HFF-Myc (cell line): ENCODE results near the gene AMZ1.
"Not testable (repeated sequence)": the region's sequence is repeated elsewhere in the genome, so short reads cannot be mapped to it uniquely, and the experiment has no call there.

ENCODE experiments used
- DNase-seq: peaks from one replicate; pipeline ENCODE4 v3.0.0-alpha.2; 2011; ENCODE audit warnings: low read depth; ENCODE audit errors: extremely low read depth
- H3K4me3 ChIP-seq: replicated peaks from 2 replicates; pipeline ENCODE4 v1.5.1; 2011; ENCODE audit warnings: low read depth, mild to moderate bottlenecking, control low read depth, low read length
- CTCF ChIP-seq: IDR thresholded peaks from 2 replicates; pipeline ENCODE4 v1.5.1; 2012; ENCODE audit warnings: mild to moderate bottlenecking, low read depth, low read length, control low read depth; ENCODE audit errors: missing control alignments

The AMZ1 gene

DNA sequence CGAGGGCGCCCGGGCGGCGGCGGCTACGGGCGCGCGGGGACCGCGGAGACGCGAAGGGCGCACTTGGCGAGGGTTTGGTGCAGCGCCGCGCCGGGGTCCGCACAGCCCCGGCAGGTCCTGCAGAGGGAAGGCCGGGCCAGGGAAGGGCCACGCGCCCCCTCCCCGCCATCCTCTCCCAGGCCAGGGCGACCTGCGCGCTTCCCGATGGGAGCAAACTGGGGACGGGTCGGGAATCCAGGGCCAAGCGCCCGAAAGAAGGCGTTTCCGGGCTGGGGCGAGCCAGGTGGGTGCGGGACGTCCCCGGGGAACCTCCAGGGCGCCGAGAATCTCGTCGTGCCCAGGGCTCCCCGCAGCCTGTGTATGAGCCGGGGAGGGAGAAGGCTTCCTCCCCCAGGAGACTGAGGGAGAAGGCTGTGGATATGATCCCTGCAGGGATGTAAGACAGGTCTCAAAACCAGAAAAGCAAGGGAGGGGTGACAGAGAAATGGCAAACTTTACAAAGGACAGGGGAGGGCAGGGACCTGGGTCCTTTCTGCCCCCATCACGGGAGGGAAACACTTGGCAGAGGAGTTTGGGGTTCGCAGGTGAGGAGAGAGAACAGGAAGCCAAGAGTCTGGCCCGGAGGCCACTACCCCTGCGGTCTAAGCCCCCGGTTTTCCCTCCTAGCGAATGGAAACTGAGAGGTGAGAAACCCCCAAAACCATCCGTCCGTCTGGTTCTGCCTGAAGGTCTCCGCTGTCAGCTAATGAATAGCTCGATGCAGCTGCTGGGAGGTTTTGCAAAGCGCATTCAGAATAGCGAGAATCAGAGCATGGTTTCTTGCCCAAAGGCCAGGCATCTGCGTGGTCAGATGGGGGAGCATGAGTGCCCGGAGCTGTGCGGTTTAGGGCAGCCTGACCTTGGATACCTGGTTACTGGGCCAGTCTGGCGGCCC, 674 bp downstream of the AMZ1 start:
- no peak for TF ChIP-seq CTCF
- no peak overlapping the region for H3K4me3 ChIP-seq
- DNase-seq = no peak

DNA sequence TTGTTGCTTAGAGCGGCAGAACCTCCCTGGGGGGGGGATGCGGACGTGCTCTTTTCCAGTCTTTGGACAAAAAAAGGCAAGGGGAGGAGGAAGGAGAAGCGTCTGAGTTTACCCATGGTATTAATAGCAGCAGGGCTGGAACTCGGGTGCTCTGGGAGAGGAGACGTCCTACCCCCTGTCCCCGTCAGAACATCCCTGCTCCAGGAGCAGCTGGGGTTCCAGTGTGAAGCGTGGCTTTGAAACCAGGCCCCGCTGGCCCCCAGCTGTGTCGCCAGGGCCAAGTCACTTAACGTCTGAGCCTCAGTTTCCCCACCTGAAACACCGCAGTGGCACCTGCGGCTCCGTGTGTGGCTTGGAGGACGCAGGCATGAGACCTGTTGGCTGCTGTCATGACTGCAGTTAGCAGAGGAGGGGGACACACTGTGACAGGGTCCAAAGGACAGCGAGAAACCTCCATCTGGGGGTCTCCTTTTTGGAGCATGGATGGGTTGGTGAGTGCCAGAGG, 1.4 kb downstream of the AMZ1 start:
- H3K4me3 ChIP-seq = no peak overlapping the region
- no peak for TF ChIP-seq CTCF
- DNase-seq = no peak

DNA sequence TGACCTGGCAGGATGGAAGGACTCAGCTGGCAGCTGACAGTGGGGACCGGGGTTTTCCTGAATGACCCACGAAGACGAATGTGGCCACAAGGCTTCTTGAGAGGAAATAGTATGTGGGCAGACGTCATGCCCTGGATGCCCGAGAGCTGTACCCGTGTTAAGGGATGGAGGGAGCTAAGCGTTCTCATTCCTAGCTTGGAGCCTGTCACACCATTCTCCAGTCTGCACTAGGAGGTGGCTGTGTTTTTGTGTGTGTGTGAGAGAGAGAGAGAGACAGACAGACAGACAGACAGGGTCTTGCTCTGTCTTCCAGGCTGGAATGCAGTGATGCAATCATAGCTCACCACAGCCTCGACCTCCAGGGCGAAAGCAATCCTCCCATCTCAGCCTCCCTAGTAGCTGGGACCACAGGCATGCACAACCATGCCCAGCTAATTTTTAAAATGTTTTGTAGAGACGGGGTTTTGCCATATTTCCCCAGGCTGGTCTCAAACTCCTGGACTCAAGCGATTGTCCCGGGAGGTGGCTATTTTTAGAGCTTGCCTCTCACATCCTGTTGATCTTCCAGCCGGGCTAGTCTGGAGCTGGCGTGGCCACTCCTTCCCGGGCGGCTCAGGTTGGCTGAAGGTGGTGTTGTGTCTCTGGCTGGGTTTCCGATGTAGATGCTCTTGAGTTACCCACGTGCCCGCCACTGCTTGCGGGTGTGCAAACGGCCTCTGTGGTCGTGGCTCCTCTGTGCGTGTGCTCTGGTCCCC, 2.1 kb downstream of the AMZ1 start:
- no peak overlapping the region for H3K4me3 ChIP-seq
- TF ChIP-seq CTCF = no peak
- no peak for DNase-seq

DNA sequence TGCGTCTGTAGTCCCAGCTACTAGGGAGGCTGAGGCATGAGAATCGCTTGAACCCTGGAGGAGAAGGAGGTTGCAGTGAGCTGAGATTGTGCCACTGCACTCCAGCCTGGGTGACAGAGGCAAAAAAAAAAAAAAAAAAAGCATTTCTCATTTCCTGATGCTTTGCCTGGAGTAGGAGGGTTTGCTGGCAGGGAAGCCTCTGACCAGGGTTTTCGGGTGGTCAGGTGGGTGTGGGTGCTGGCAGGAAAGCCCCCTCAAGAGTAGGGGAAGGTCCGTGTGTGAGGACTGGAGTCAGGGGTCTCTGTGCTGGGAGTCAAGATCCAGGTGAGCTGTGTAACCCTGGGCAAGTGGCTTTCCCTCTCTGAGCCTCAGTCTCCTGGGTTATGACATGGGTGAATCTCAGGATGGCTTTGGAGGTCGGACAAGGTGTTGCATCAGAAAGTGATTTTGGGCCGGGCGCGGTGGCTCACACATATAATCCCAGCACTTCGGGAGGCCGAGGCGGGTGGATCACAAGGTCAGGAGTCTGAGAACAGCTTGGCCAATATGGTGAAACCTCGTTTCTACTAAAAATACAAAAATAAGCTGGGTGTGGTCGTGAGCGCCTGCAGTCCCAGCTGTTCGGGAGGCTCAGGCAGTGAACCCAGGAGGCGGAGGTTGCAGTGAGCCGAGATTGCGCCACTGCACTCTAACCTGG, 3.2 kb downstream of the AMZ1 start:
- no peak for DNase-seq
- TF ChIP-seq CTCF = no peak
- H3K4me3 ChIP-seq = no peak overlapping the region

GRCh38 chr7:2691932-2692439, 4.0 kb downstream of the AMZ1 start:
- DNase-seq, H3K4me3 ChIP-seq: not testable (repeated sequence)

DNA sequence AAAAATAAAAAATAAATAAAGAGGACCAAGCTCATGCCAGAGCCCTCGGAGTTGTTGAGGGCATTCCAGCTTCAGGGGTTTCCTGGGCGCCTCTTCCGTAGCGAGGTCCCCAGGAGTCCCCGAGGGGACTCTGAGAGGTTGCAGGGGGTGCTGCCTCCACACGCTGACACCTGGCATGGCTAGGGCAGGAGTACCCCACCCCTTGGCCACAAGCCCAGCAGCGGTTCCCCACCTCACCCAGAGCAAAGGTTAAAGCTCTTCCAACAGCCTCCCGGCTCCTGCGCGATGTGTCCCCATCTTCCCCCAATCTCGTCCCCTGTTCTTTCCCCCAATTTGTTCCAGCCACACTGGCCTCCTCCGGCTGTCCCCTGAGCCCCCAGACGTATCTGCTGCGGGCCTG, 4.5 kb downstream of the AMZ1 start:
- no peak overlapping the region for H3K4me3 ChIP-seq
- no peak for DNase-seq
- no peak for TF ChIP-seq CTCF

DNA sequence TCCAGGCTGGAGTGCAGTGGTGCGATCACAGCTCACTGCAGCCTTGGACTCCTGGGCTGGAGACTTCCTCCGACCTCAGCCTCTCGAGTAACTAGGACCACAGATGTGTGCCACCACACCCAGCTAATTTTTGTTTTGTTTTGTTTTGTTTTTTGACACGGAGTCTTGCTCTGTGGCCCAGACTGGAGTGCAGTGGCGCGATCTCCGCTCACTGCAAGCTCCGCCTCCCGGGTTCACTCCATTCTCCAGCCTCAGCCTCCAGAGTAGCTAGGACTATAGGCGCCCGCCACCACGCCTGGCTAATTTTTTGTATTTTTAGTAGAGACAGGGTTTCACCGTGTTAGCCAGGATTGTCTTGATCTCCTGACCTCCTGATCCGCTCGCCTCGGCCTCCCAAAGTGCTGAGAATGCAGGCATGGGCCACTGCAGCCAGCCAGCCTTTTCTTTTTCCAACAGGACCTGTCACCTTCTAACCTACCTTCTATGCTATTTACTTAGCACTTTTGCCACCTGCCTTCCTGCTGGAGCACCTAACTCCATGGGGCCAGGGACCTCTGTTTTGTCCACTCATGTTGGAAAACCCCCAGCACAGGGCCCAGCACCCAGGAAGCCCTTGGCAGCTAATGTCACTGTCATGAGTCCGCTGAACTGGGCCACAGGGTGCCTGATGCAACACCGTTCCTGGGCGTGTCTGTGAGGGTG, 5.6 kb downstream of the AMZ1 start:
- DNase-seq, H3K4me3 ChIP-seq: not testable (repeated sequence)

GRCh38 chr7:2694122-2694436, 6.1 kb downstream of the AMZ1 start:
- not testable (repeated sequence) for DNase-seq, H3K4me3 ChIP-seq
